Right renal cortex interstitium (tissue), 3 donors: Measurements from ENCODE around the gene JAZF1. TPM values are rescaled to one million over a fixed set of nuclear protein-coding genes. Genes with fewer than 3 reads are reported as not detected.
A peak's percentile ranks its signal among the peaks of the same experiment; 100 is the strongest.

Experiments used
- DNase-seq, 3 donors: peaks; one replicate each; pipeline ENCODE4 v3.0.0-alpha.2; 2013; ENCODE audit warnings: low read depth in 3 of 3, low spot score in 2 of 3
- polyA plus RNA-seq, 3 donors: library from polyadenylated mRNA; unstranded; fragments of 120-200 nt; gene quantifications; one replicate each; pipeline ENCODE4 v1.2.1, GENCODE V29; 2013; ENCODE audit not compliant: insufficient read length in 3 of 3

The JAZF1 gene
- polyA plus RNA-seq, 3 donors = 12.2 to 16.1 (median 14.1) TPM

GRCh38 chr7:28083164-28083997 is 97.2 kb downstream of the JAZF1 start:
- DNase-seq = no peak

GRCh38 chr7:28082071-28082470 is 98.5 kb downstream of the JAZF1 start:
- DNase-seq = no peak

GRCh38 chr7:28081016-28081415 is 99.6 kb downstream of the JAZF1 start:
- DNase-seq = no peak

GRCh38 chr7:28078036-28078901 is 102.3 kb downstream of the JAZF1 start:
- no peak for DNase-seq

- no peak for DNase-seq
These were observed 103.0 kb downstream of the JAZF1 start for GRCh38 chr7:28077616-28078015.

GRCh38 chr7:28076423-28077200 is 104.0 kb downstream of the JAZF1 start:
- no peak for DNase-seq

GRCh38 chr7:28075674-28076358 is 104.8 kb downstream of the JAZF1 start:
- DNase-seq = no peak

- no peak for DNase-seq
These were observed 107.6 kb downstream of the JAZF1 start for GRCh38 chr7:28072876-28073514.

- no peak for DNase-seq
These were observed 109.0 kb downstream of the JAZF1 start for GRCh38 chr7:28071570-28071969.

- DNase-seq = no peak
These were observed 110.1 kb downstream of the JAZF1 start for GRCh38 chr7:28070297-28071055.

GRCh38 chr7:28069807-28070206 is 110.8 kb downstream of the JAZF1 start:
- peak in 2 of 3 donors; percentile 59 to 61 for DNase-seq

- no peak for DNase-seq
These were observed 111.2 kb downstream of the JAZF1 start for GRCh38 chr7:28069388-28069787.

GRCh38 chr7:28068811-28069216 is 111.8 kb downstream of the JAZF1 start:
- DNase-seq = no peak

- DNase-seq = no peak
These were observed 113.4 kb downstream of the JAZF1 start for GRCh38 chr7:28067171-28067570.

GRCh38 chr7:28065721-28066285 is 114.8 kb downstream of the JAZF1 start:
- no peak for DNase-seq

- DNase-seq = no peak
These were observed 115.3 kb downstream of the JAZF1 start for GRCh38 chr7:28065308-28065707.

- no peak for DNase-seq
These were observed 116.2 kb downstream of the JAZF1 start for GRCh38 chr7:28064437-28064836.

GRCh38 chr7:28062197-28062991 is 118.2 kb downstream of the JAZF1 start:
- DNase-seq = no peak
